ENCODE measurements around the gene GRM8.

DNA sequence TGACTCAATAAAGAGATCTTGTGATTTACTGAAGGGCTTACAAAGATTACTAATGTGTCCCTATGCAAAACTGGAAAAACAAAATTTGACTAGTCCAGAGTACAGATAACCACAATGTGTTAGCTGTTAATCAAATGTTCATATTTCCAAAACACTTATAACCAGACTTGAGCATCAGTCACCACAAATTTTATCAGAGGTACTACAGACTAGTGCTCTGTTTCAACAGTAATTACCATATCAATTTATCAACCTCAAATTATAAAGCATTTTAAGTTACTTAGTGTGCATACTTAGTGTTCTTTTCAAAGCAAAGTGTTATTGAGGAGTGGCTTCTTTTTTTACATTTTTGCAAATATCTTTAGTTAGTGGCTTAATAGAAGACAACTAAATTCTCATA lies 765.9 kb downstream of the GRM8 start:
- TF ChIP-seq, protein P1, sequence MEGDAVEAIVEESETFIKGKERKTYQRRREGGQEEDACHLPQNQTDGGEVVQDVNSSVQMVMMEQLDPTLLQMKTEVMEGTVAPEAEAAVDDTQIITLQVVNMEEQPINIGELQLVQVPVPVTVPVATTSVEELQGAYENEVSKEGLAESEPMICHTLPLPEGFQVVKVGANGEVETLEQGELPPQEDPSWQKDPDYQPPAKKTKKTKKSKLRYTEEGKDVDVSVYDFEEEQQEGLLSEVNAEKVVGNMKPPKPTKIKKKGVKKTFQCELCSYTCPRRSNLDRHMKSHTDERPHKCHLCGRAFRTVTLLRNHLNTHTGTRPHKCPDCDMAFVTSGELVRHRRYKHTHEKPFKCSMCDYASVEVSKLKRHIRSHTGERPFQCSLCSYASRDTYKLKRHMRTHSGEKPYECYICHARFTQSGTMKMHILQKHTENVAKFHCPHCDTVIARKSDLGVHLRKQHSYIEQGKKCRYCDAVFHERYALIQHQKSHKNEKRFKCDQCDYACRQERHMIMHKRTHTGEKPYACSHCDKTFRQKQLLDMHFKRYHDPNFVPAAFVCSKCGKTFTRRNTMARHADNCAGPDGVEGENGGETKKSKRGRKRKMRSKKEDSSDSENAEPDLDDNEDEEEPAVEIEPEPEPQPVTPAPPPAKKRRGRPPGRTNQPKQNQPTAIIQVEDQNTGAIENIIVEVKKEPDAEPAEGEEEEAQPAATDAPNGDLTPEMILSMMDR (IDR thresholded peaks at IDR 0.05; ENCODE audit: low read length), result no peak
- TF ChIP-seq EZH2 (IDR thresholded peaks at IDR 0.05; ENCODE audit: borderline replicate concordance, low read length), result no peak
